Gastrocnemius medialis (tissue), 4 donors: ENCODE results near the gene TMED1. TPM values are rescaled to one million over a fixed set of nuclear protein-coding genes. Genes with fewer than 3 reads are reported as not detected.
A peak's percentile ranks its signal among the peaks of the same experiment; 100 is the strongest.
"Not testable (repeated sequence)": the region's sequence is repeated elsewhere in the genome, so short reads cannot be mapped to it uniquely, and the experiment has no call there.

Source experiments
- ATAC-seq, 2 donors: fragments of 150-250 bp; one replicate each; pipeline ENCODE4 v1.9.1; 2016
- DNase-seq, 2 donors: peaks; one replicate each; pipeline ENCODE4 v3.0.0-alpha.2; 2019
- H3K27ac ChIP-seq, 4 donors: fragments of 200-600 bp; sonication (generic); 1 replicate in 1 of 4; 2 replicates in 3 of 4; pipeline ENCODE4 v1.5.1; 2016 to 2018; ENCODE audit warnings: mild to moderate bottlenecking in 2 of 4, moderate library complexity in 1 of 4
- H3K27me3 ChIP-seq, 3 donors: fragments of 200-600 bp; sonication (generic) in 2 of 3; 1 replicate in 1 of 3; 2 replicates in 2 of 3; pipeline versions ENCODE4 v1.5.1 to v1.6.0; 2016 to 2019; ENCODE audit warnings: mild to moderate bottlenecking in 1 of 3, moderate library complexity in 1 of 3
- H3K36me3 ChIP-seq, 2 donors: fragments of 200-600 bp; sonication (generic) in 1 of 2; one replicate each; pipeline ENCODE4 v1.5.1; 2017 to 2018
- H3K4me1 ChIP-seq, 2 donors: fragments of 200-600 bp; sonication (generic) in 1 of 2; one replicate each; pipeline ENCODE4 v1.5.1; 2016 to 2017; ENCODE audit warnings: mild to moderate bottlenecking in 2 of 2
- H3K4me3 ChIP-seq, 4 donors: fragments of 200-600 bp; sonication (generic) in 3 of 4; 1 replicate in 1 of 4; 2 replicates in 3 of 4; pipeline ENCODE4 v1.5.1; 2016 to 2019; ENCODE audit warnings: mild to moderate bottlenecking in 2 of 4
- H3K9me3 ChIP-seq, 3 donors: fragments of 200-600 bp; sonication (generic) in 2 of 3; 1 replicate in 1 of 3; 2 replicates in 2 of 3; pipeline ENCODE4 v1.5.1; 2016 to 2019
- POLR2A ChIP-seq, 2 donors: fragments of 450-650 bp; IDR thresholded peaks; one replicate each; pipeline ENCODE4 v1.6.1; 2017; ENCODE audit warnings: antibody characterized with exemption in 2 of 2, mild to moderate bottlenecking in 2 of 2, moderate library complexity in 2 of 2
- in situ Hi-C, 4 donors: fragments of 200-750 bp; cut with MboI; loops; one replicate each; pipeline versions ENCODE4 v1.15.0 to v1.8.0; 2017; ENCODE audit warnings: low sequenced_read_pairs in 4 of 4
- intact Hi-C: fragments of 100-400 bp; cut with DNase I; formaldehyde crosslinking; loops from one replicate; pipeline ENCODE4 v1.15.1; 2023; ENCODE audit warnings: low total_unique reads
- total RNA-seq, 4 donors: library from RNA; depleted of rRNA; stranded (reverse); fragments of >200 nt; gene quantifications; one replicate each; pipeline versions ENCODE4 v1.1.0 to v1.2.3, GENCODE V29; 2016
- TF ChIP-seq, protein P1 (sequence below), 5 experiments: fragments of 450-650 bp in 3 of 5; fragments of 200-600 bp in 2 of 5; sonication (generic) in 2 of 5; IDR thresholded peaks in 4 of 5; conservative IDR thresholded peaks in 1 of 5; 1 replicate in 4 of 5; 2 replicates in 1 of 5; pipeline ENCODE4 v1.5.1; 2016 to 2019; ENCODE audit warnings: antibody characterized with exemption in 5 of 5, mild to moderate bottlenecking in 3 of 5, moderate library complexity in 3 of 5

TMED1 gene
- total RNA-seq, 4 donors from 2014 or later = 33.0 to 90.0 (median 57.1) TPM

DNA sequence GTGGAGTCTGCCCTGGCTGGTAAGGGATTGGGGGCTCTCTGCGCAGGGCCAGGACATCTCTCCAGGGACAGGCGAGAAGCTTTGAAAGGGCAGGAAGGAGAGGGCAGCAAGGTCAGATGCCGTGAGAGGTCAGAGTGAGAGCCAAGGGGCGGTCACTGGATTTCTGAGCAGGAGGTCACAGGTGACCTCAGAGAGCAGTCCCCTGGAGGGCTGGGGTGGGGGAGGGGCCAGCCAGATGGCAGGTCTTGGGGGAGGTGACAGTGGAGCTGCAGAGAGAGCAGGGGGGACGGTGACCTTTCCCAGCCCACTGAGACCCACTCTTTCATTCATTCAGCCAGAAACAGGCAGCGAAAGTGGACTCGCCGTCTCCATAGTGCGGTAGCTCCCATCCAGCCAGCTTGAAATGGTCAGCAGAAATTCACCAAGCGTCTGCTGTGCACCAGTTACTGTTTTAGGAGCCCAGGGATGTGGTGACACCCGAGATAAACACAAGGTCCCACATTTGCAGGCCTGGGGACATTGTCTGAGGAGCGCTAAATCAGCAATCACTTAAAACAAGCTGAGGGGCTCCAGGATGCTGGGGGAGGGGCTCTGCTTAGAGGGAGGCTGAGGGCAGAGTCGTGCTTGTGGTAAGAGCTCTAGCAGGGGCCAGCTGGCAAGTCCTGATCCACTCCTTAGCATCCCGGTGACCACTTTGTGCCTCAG is 45.5 kb upstream of the TMED1 start:
- ATAC-seq = peak in 1 of 2 donors; percentile 7
- Histone ChIP-seq H3K4me1 (peaks cover 77 to 96% of the 10 kb centered on the region in 2 donors), H3K27ac (peak overlapping the region; percentile 84 to 98 (median 92)), H3K4me3 (no peak overlapping the region), H3K36me3 (no peaks in the 10 kb centered on the region), H3K9me3 (no peaks in the 10 kb centered on the region), H3K27me3 (no peaks in the 10 kb centered on the region)
- peak in 1 of 2 donors; percentile 36 for DNase-seq
- intact Hi-C loops = no loop called here
- in situ Hi-C loops = no loop called here
- TF ChIP-seq, protein P1, sequence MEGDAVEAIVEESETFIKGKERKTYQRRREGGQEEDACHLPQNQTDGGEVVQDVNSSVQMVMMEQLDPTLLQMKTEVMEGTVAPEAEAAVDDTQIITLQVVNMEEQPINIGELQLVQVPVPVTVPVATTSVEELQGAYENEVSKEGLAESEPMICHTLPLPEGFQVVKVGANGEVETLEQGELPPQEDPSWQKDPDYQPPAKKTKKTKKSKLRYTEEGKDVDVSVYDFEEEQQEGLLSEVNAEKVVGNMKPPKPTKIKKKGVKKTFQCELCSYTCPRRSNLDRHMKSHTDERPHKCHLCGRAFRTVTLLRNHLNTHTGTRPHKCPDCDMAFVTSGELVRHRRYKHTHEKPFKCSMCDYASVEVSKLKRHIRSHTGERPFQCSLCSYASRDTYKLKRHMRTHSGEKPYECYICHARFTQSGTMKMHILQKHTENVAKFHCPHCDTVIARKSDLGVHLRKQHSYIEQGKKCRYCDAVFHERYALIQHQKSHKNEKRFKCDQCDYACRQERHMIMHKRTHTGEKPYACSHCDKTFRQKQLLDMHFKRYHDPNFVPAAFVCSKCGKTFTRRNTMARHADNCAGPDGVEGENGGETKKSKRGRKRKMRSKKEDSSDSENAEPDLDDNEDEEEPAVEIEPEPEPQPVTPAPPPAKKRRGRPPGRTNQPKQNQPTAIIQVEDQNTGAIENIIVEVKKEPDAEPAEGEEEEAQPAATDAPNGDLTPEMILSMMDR (IDR thresholded peaks at IDR 0.05 in 4 of 5, conservative IDR thresholded peaks at IDR 0.05 in 1 of 5) = no peak
- TF ChIP-seq POLR2A (IDR thresholded peaks at IDR 0.05) = no peak

DNA sequence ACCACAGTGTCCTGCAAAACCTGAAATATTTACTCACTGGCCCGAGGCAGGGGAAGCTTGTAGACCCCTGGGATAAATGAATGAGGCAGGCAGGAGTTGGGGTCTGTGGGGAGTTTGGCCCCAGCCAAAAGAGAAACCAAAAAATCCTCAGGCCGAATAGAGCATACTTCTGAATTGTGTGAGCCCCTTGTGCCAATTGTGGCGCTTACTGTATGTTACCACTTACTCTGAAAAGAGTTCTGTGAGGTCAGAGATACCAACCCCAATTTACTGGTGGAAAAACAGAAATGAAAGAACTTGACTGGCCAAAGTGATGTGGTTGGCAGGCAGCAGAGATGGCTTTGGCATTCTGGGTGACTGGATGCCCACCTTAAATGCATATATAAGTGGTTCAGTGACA is 42.2 kb upstream of the TMED1 start:
- H3K36me3 ChIP-seq = no peaks in the 10 kb centered on the region
- H3K4me1 ChIP-seq = peaks cover 77 to 80% of the 10 kb centered on the region in 2 donors
- in situ Hi-C loops (loop anchor here in 2 of 4 donors (10.0 kb wide), 2 partner anchors 47 to 57 kb away; partner anchors contain the start of genes TIMM29 (in 1 of the 2) and YIPF2 (in 1 of the 2)), intact Hi-C loops (loop anchor here (2.0 kb wide), 1 partner anchor 19 kb away; no protein-coding TSS in a partner anchor)
- H3K27ac ChIP-seq = peak overlapping the region; percentile 84 to 98 (median 92)
- no peaks in the 10 kb centered on the region for H3K27me3 ChIP-seq
- DNase-seq (no peak), ATAC-seq (no peak)
- H3K9me3 ChIP-seq = no peaks in the 10 kb centered on the region
- no peak overlapping the region for H3K4me3 ChIP-seq
- TF ChIP-seq POLR2A (IDR thresholded peaks at IDR 0.05) = no peak
- TF ChIP-seq, protein P1 (IDR thresholded peaks at IDR 0.05 in 4 of 5, conservative IDR thresholded peaks at IDR 0.05 in 1 of 5) = no peak

DNA sequence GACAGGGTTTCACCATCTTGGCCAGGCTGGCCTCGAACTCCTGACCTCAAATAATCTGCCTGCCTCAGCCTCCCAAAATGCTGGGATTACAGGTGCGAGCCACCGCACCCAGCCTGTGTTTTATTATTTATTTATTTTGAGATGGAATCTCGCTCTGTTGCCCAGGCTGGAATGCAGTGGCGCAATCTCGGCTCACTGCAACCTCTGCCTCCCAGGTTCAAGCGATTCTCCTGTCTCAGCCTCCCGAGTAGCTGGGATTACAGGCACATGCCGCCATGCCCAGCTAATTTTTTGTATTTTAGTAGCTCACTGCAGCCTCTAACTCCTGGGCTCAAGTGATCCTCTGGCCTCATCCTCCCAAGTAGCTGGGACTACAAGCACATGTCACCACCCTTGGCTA is 41.6 kb upstream of the TMED1 start:
- H3K27me3 ChIP-seq, H3K4me3 ChIP-seq, DNase-seq, ATAC-seq, H3K9me3 ChIP-seq, H3K36me3 ChIP-seq: not testable (repeated sequence)
- intact Hi-C loops (loop anchor here (2.0 kb wide), 1 partner anchor 19 kb away; no protein-coding TSS in a partner anchor), in situ Hi-C loops (loop anchor here in 2 of 4 donors (10.0 kb wide), 2 partner anchors 47 to 57 kb away; partner anchors contain the start of genes TIMM29 (in 1 of the 2) and YIPF2 (in 1 of the 2))
- H3K27ac ChIP-seq = peak overlapping the region; percentile 84 to 98 (median 92)
- peaks cover 77 to 81% of the 10 kb centered on the region in 2 donors for H3K4me1 ChIP-seq

DNA sequence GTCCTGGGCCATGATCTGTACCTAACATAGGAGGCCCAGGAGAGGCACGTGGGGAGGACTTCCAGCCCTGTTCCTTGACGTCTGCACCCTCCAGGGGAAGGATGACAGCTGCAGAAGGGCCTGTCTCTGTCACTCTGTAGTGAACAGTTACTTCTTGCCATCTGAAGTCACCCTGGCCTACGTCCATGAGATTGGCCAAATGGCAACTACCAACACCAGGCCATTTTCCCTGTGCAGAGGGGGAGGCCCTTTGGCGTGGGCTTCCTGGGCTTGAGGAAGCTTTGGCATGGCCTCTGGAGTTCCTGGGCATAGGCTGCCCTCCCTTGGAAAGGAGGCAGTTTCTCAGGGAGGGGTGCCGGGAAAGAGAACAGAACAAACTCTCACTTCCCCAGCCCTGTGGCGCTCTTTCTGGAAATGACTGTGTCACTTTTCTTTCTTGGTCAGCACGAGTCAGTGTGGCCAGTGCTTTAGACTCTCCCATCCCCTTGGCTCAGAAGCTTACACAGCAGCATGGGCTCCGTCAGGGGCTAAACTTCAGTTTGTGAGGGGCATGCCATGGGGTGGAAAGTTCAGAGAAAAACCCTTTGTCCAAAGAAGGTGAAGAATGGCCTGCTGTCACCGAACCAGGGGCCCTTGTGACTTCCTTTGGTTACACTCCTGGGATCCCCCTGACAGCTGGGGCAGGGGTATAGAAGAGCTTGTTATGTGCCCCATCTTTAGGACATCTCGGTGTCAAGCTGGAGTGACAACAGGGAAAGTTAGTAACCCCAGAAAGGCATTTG is 40.6 kb upstream of the TMED1 start:
- peak; percentile 84 to 96 for DNase-seq
- no peaks in the 10 kb centered on the region for H3K36me3 ChIP-seq
- H3K27ac ChIP-seq = peak overlapping the region; percentile 84 to 98 (median 92)
- peak; percentile 81 to 83 for ATAC-seq
- TF ChIP-seq POLR2A (IDR thresholded peaks at IDR 0.05) = peak in 1 of 2 donors; percentile 36
- TF ChIP-seq, protein P1 (IDR thresholded peaks at IDR 0.05 in 4 of 5, conservative IDR thresholded peaks at IDR 0.05 in 1 of 5) = no peak
- peaks cover 72 to 75% of the 10 kb centered on the region in 2 donors for H3K4me1 ChIP-seq
- H3K9me3 ChIP-seq = no peaks in the 10 kb centered on the region
- in situ Hi-C loops (loop anchor here in 2 of 4 donors (10.0 kb wide), 2 partner anchors 48 to 58 kb away; partner anchors contain the start of genes TIMM29 (in 1 of the 2) and YIPF2 (in 1 of the 2)), intact Hi-C loops (no loop called here)
- H3K27me3 ChIP-seq = no peaks in the 10 kb centered on the region
- H3K4me3 ChIP-seq = peak overlapping the region in 2 of 4 donors; percentile 12 to 16
